ENCODE data around the gene ETNK2. TPM values are rescaled to one million over a fixed set of nuclear protein-coding genes. Genes with fewer than 3 reads are reported as not detected.

Gene ETNK2
- total RNA-seq = 8.3 TPM

GRCh38 chr1:204151552-204152309 is at the start of gene ETNK2:
TSS of gene ETNK2 (minus strand) at chr1:204152044. CDS start at chr1:204151852, 192 bp downstream.
- DNase-seq (ENCODE audit: low read depth in 2 of 3, low spot score in 2 of 3) = peak in 2 of 3 donors; percentile 62 to 68

- DNase-seq (ENCODE audit: low read depth in 2 of 3, low spot score in 2 of 3) = no peak
These were observed 49.6 kb upstream of the ETNK2 start for GRCh38 chr1:204201348-204202040.

- no peak for DNase-seq (ENCODE audit: low read depth in 2 of 3, low spot score in 2 of 3)
These were observed 47.7 kb upstream of the ETNK2 start for GRCh38 chr1:204199579-204199978.

- DNase-seq (ENCODE audit: low read depth in 2 of 3, low spot score in 2 of 3) = no peak
These were observed 46.8 kb upstream of the ETNK2 start for GRCh38 chr1:204198348-204199340.

- no peak for DNase-seq (ENCODE audit: low read depth in 2 of 3, low spot score in 2 of 3)
These were observed 45.2 kb upstream of the ETNK2 start for GRCh38 chr1:204197068-204197467.

GRCh38 chr1:204196068-204196795 is 44.4 kb upstream of the ETNK2 start, which contains the start of gene KISS1:
TSS of gene KISS1 (minus strand) at chr1:204196491. CDS start at chr1:204192876, 3,615 bp downstream.
- DNase-seq (ENCODE audit: low read depth in 2 of 3, low spot score in 2 of 3) = no peak

GRCh38 chr1:204194771-204195170 is 42.9 kb upstream of the ETNK2 start:
- DNase-seq (ENCODE audit: low read depth in 2 of 3, low spot score in 2 of 3) = no peak

GRCh38 chr1:204194080-204194479 is 42.2 kb upstream of the ETNK2 start:
- DNase-seq (ENCODE audit: low read depth in 2 of 3, low spot score in 2 of 3) = no peak

GRCh38 chr1:204192589-204193352 is 40.9 kb upstream of the ETNK2 start:
- DNase-seq (ENCODE audit: low read depth in 2 of 3, low spot score in 2 of 3) = no peak

GRCh38 chr1:204192046-204192445 is 40.2 kb upstream of the ETNK2 start:
- DNase-seq (ENCODE audit: low read depth in 2 of 3, low spot score in 2 of 3) = no peak

GRCh38 chr1:204191456-204191855 is 39.6 kb upstream of the ETNK2 start:
- no peak for DNase-seq (ENCODE audit: low read depth in 2 of 3, low spot score in 2 of 3)

- peak in 2 of 3 donors; percentile 84 to 85 for DNase-seq (ENCODE audit: low read depth in 2 of 3, low spot score in 2 of 3)
These were observed 38.7 kb upstream of the ETNK2 start for GRCh38 chr1:204190212-204191211.

- DNase-seq (ENCODE audit: low read depth in 2 of 3, low spot score in 2 of 3) = no peak
These were observed 37.3 kb upstream of the ETNK2 start for GRCh38 chr1:204188959-204189639.

GRCh38 chr1:204186597-204186996 is 34.8 kb upstream of the ETNK2 start:
- DNase-seq (ENCODE audit: low read depth in 2 of 3, low spot score in 2 of 3) = no peak

GRCh38 chr1:204181116-204181515 is 29.3 kb upstream of the ETNK2 start:
- no peak for DNase-seq (ENCODE audit: low read depth in 2 of 3, low spot score in 2 of 3)

GRCh38 chr1:204180133-204180532 is 28.3 kb upstream of the ETNK2 start:
- DNase-seq (ENCODE audit: low read depth in 2 of 3, low spot score in 2 of 3) = no peak

GRCh38 chr1:204178487-204179281 is 26.8 kb upstream of the ETNK2 start:
- DNase-seq (ENCODE audit: low read depth in 2 of 3, low spot score in 2 of 3) = peak in 1 of 3 donors; percentile 55

Measured in hematopoietic multipotent progenitor cell (in vitro differentiated cells).